ENCODE results near the gene ING5.

DNA sequence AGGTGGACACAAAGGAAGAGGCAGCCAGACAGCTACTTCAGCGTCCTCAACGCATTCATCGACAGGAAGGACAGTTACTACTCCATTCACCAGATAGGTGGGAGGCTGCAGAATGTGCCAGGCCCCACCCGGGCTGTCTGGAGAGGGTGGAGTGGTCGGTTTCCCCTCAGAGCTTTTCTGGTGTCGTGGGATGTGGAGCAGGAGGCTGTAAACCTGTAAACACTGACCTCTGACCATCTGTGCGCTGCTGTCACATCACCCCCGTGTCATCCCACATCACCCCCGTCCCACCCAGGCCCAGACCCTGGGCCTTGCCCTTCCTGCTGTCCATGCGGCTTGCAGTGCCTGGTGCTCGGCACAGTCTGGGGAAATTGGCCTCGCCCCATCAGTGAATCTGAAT lies 47.3 kb upstream of the ING5 start:
- TF ChIP-seq POLR2AphosphoS5 (IDR thresholded peaks at IDR 0.05; ENCODE audit: low read depth, low read length): no peak
- TF ChIP-seq SIN3A (IDR thresholded peaks at IDR 0.05; ENCODE audit: borderline replicate concordance, insufficient read depth, low read length): no peak
- TF ChIP-seq, protein P1, sequence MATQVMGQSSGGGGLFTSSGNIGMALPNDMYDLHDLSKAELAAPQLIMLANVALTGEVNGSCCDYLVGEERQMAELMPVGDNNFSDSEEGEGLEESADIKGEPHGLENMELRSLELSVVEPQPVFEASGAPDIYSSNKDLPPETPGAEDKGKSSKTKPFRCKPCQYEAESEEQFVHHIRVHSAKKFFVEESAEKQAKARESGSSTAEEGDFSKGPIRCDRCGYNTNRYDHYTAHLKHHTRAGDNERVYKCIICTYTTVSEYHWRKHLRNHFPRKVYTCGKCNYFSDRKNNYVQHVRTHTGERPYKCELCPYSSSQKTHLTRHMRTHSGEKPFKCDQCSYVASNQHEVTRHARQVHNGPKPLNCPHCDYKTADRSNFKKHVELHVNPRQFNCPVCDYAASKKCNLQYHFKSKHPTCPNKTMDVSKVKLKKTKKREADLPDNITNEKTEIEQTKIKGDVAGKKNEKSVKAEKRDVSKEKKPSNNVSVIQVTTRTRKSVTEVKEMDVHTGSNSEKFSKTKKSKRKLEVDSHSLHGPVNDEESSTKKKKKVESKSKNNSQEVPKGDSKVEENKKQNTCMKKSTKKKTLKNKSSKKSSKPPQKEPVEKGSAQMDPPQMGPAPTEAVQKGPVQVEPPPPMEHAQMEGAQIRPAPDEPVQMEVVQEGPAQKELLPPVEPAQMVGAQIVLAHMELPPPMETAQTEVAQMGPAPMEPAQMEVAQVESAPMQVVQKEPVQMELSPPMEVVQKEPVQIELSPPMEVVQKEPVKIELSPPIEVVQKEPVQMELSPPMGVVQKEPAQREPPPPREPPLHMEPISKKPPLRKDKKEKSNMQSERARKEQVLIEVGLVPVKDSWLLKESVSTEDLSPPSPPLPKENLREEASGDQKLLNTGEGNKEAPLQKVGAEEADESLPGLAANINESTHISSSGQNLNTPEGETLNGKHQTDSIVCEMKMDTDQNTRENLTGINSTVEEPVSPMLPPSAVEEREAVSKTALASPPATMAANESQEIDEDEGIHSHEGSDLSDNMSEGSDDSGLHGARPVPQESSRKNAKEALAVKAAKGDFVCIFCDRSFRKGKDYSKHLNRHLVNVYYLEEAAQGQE (IDR thresholded peaks at IDR 0.05; ENCODE audit: insufficient read depth in 1 of 2, low read depth in 2 of 2, low read length in 2 of 2): no peak
